Right ventricle myocardium superior (tissue), 1 donor: ENCODE measurements around the gene ACAD9. TPM values are rescaled to one million over a fixed set of nuclear protein-coding genes. Genes with fewer than 3 reads are reported as not detected.
A peak's percentile ranks its signal among the peaks of the same experiment; 100 is the strongest.
"Not testable (repeated sequence)": the region's sequence is repeated elsewhere in the genome, so short reads cannot be mapped to it uniquely, and the experiment has no call there.

Experiments used
- ATAC-seq: fragments of 200-7000 bp; cut with Tn5 transposase; one replicate; pipeline ENCODE4 v1.9.1; 2020; ENCODE audit warnings: mild to moderate bottlenecking; ENCODE audit not compliant: poor library complexity
- DNase-seq: peaks from one replicate; pipeline ENCODE4 v3.0.0-alpha.2; 2020
- intact Hi-C: fragments of 100-400 bp; cut with DNase I; formaldehyde crosslinking; loops from one replicate; pipeline ENCODE4 v1.11.2; 2022
- total RNA-seq: library from RNA; stranded (reverse); fragmentation: NEBNext Ultra II Directional; extraction: Animal tissue kit (Norgen Biotek cat#: 25700); gene quantifications from one replicate; pipeline ENCODE4 v1.2.1, GENCODE V29; 2021
- donor health status: DM: no; HTN: yes; CAD: no; lungs with severe emphysema.

The ACAD9 gene
- total RNA-seq, 1 donor from 2014 or later, result 46.6 TPM

DNA sequence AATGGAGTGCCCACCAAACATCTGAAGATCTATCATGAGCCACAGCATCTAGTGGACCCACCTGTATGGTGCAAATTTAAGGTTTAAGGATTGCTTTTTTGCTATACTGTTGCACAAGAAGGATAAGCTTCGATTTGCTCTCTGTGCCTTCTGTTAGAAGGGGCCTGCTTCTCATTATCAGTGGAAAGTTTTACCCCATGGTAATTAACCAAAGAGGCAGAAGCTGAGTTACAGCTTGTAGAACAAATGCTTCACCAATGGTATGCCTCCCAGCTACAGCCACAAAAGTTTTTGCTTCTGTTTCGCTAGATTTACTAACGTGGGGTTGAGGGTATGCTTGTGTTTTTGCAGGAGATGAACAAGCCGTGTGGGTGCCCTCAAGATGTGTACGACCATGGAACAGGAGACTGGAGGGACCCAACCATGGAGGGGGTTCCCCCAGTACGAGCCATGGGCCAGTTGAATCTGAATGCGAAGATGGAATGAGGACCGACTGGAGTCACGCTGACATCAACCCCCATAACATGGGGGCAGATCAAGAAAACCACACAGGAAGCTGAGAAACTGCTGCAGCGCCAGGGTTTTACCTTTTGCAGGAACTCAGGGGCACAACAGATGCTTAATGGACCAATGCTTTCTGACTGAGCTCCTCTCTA is 43.5 kb downstream of the ACAD9 start:
- no peak for DNase-seq
- intact Hi-C loops, result no loop called here
- no peak for ATAC-seq

- ATAC-seq, result no peak
- DNase-seq, result no peak
- intact Hi-C loops, result no loop called here
Observed at GRCh38 chr3:128923576-128923975, 44.2 kb downstream of the ACAD9 start.

DNA sequence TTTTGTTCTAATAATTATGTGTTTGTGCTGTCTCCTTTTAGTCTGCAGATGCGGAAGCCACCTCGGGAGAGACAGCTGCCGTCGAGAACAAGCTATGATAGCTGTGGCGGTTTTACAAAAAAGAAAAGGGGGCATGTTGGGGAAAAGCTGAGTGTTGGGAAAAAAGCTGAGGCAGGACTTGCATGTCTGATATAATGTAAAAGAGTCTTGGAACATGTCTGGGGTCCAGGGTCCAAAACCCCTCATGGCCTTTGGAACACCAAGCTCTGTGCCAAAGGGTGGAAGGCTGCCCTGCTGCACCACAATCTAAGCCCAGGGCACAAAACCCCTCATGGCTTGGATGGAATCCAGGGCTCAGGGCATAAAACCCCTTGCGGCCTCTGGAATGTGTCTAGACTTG is 44.6 kb downstream of the ACAD9 start:
- ATAC-seq, intact Hi-C loops, DNase-seq: not testable (repeated sequence)

DNA sequence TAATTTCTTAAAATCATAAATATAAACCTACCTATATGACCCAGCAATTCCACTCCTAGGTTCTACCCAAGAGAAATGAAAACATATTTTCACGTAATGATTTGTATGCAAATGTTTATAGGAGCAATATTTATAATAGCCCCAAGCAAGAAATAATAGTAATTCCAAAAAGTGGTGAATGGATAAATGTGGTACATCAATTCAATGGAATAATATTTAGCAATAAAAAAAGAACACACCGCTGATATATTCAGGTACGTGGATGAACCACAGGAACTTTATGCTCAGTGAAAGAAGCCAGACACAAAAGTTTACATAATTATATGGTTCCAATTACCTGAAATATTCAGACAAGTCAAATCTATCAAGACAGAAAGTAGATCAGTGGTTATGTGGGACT is 49.9 kb downstream of the ACAD9 start:
- DNase-seq, result no peak
- intact Hi-C loops, result no loop called here
- ATAC-seq, result no peak

DNA sequence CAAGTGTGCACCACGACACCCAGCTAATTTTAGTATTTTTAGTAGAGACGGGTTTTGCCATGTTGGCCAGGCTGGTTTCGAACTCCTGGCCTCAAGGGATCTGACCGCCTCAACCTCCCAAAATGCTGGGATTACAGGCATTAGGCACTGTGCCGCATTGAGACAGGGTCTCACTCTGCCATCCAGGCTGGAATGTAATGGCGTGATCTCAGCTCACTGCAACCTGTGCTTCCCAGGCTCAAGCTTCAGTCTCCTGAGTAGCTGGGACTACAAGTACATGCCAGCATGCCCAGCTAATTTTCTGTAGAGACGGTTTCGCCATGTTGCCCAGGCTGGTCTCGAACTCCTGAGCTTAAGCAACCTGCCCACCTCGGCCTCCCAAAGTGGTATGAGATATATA is 51.6 kb downstream of the ACAD9 start:
- DNase-seq (no peak), ATAC-seq (no peak)
- intact Hi-C loops, result no loop called here

DNA sequence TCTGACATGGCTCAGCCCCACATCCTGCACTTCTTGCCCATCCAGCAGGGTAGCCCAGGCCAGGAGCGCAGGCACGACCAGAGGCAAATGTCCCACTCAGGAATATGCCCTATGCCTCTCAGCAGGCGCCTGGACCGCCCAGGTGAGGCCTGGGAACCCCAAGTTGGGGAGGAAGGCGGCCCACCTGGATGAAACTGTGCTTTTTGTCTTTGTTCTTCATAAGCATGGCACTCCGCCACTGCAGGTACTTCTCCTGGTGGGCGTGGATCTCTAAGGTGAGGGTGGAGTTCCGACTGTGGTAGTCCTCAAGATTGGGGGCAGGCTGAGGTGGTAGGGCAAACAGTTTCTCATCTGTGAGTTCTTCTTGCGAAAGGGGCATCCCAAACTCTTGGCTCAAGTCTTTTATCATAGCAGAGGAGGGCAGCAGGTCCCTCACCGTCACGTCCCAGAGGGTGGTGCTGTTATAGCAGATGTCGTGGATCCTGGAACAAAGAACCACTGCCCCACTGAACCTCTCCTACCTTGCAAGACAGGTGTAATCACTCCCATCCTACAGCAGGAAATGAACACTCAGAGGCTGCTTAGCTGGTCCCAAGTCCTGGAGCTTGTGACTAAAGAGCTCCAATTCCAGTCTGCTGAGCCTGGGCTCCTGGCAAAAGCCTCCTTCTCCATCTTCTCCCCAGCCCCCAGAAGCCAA is 53.2 kb downstream of the ACAD9 start:
- ATAC-seq (no peak), DNase-seq (no peak)

DNA sequence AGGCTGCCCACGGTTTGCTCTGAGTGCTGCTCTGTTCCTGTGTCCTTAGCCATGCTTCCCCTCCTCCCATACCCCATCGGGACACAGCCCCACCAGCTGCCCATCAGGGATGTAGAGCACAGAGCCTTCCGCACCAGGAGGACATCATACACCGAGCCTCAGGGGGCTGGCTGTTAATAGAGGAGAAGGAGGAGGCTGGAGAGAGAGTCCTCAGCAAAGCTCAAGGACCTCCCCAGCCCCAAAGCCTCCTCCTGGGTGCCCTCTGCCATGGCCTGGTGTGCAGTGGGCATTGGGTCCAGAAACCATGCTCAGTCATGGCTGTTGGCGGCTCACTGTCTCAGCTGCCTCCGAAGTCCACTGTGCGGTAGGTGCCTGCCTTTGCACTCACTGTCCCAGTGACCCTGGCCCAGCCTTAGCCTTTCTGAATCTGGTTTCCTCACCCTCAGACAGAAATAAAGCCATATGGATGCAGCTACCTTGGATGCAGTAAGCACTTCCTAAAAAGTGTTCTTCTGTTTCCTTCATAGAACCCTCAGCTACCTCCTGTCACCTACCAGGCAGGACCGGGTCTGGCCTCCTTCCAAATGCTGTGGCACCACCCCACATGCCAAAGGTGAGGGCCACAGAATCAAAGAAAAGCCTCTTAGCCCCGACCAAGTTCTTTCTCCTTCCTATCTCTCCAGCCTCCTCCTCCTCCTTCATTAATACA is 53.9 kb downstream of the ACAD9 start:
- intact Hi-C loops, result no loop called here
- no peak for DNase-seq
- ATAC-seq, result no peak

More for the DNA sequence above, 53.2 kb downstream of the ACAD9 start:
- intact Hi-C loops, result no loop called here

DNA sequence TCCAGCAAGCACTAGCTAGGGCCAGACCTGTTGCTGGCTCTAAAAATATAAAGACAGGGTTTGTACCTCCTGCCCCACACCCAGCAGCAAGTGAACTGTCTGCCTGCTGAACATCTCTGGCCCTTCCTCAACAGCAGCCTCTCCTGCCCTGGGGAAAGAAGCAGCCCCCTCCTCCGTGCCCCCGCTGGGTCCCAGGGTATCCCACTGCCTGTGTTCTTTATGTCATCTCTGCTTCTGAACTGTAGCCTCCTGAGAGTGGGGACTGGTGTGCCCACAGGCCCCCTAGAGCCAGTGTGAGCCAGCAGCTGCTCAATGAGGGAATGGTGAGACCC is 54.5 kb downstream of the ACAD9 start:
- no peak for ATAC-seq
- intact Hi-C loops, result no loop called here
- DNase-seq, result no peak

GRCh38 chr3:128935922-128936321 is 56.5 kb downstream of the ACAD9 start:
- intact Hi-C loops, result no loop called here
- no peak for DNase-seq
- ATAC-seq, result peak; percentile 69

- intact Hi-C loops, result no loop called here
- peak; percentile 51 for ATAC-seq
Observed at GRCh38 chr3:128936341-128936740, 56.9 kb downstream of the ACAD9 start.

GRCh38 chr3:128940252-128940651 is 60.8 kb downstream of the ACAD9 start:
- ATAC-seq (no peak), DNase-seq (no peak)
- intact Hi-C loops, result no loop called here

More at GRCh38 chr3:128936341-128936740, 56.9 kb downstream of the ACAD9 start:
- no peak for DNase-seq

GRCh38 chr3:128942161-128942952 is 62.9 kb downstream of the ACAD9 start:
- intact Hi-C loops, result no loop called here
- ATAC-seq, result no peak
- no peak for DNase-seq

DNA sequence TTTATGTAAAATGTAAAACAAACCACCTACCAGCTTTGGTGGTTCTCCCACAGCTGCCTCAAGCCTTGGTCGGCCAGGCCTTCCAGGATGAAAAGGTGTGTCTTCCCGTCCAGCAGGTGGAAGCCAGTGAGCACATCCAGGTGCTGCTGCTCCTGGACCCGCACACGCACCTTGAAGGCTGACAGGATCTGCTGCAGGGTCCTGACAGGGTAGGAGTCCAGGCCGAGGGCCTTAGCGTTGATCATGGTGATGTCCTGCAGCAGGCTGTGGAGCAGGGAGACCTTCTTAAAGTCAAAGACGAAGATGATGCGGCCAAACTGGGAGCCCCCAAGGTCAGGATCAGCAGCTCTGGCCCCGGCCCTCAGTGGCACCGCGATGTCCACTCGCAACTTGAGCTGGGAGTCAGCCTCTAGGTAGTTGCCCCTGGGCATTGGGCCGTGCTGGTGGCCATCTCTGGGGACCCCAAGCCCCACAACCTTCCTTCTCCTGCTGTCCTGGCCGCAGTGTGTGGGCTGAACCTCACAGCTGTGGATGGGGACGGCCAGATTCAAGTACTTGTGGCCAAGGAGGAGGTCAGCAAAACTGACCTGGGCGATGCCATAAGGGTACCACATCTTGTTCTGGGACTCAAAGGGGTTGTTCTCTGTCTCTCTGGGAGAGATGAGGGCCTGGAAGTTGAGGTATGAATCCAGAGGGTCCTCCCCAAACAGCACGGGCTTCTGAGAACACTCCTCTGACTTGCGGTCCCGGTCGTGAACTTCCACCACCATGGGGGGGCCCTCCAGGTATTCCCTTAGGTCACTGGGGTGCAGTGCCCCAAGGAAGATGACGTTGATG is 65.8 kb downstream of the ACAD9 start:
- no peak for ATAC-seq
- intact Hi-C loops, result no loop called here
- DNase-seq, result no peak

- ATAC-seq (no peak), DNase-seq (no peak)
- intact Hi-C loops, result no loop called here
Observed at GRCh38 chr3:128945878-128946175, 66.4 kb downstream of the ACAD9 start.

GRCh38 chr3:128946411-128946810 is 67.0 kb downstream of the ACAD9 start:
- ATAC-seq (no peak), DNase-seq (no peak)
- intact Hi-C loops, result no loop called here

GRCh38 chr3:128949158-128949557 is 69.7 kb downstream of the ACAD9 start:
- no peak for ATAC-seq
- DNase-seq, result no peak
- intact Hi-C loops, result no loop called here

- ATAC-seq (peak; percentile 69), DNase-seq (no peak)
- intact Hi-C loops, result no loop called here
Observed at GRCh38 chr3:128950223-128950938, 71.0 kb downstream of the ACAD9 start.

DNA sequence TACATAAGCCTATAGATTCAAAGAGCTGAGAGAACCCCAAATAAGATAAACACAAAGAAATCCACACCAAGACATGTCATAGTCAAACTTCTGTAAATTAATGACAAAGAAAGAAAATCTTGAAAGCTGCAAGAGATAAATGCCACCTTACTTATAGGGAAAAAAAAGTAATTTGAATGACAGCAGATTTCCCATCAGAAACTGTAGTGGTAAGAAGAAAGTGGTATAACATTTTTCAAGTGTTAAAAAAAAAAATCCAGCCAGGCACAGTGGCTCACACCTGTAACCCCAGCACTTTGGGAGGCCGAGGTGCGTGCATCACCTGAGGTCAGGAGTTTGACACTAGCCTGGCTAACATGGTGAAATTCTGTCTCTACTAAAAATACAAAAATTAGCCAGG is 77.0 kb downstream of the ACAD9 start:
- intact Hi-C loops, result no loop called here
- no peak for ATAC-seq
- DNase-seq, result no peak
